ENCODE data around the gene TPST2.

GRCh38 chr22:26614322-26614721, 24.4 kb upstream of the TPST2 start:
- TF ChIP-seq CTCF (conservative IDR thresholded peaks at IDR 0.05; ENCODE audit: low read depth, low read length), result no peak
- TF ChIP-seq BHLHE40 (IDR thresholded peaks at IDR 0.05; ENCODE audit: low read depth, low read length), result no peak
- no peak for TF ChIP-seq RCOR1 (IDR thresholded peaks at IDR 0.05; ENCODE audit: insufficient replicate concordance, low read length)
- TF ChIP-seq POLR2A (IDR thresholded peaks at IDR 0.05; ENCODE audit: low read depth, low read length), result no peak
- no peak for TF ChIP-seq CEBPB (IDR thresholded peaks at IDR 0.05; ENCODE audit: low read depth, low read length)
- TF ChIP-seq MXI1 (IDR thresholded peaks at IDR 0.05; ENCODE audit: borderline replicate concordance, low read depth, low read length), result no peak
- no peak for TF ChIP-seq ELK1 (IDR thresholded peaks at IDR 0.05; ENCODE audit: borderline replicate concordance, low read depth, low read length)
- no peak for TF ChIP-seq MAZ (IDR thresholded peaks at IDR 0.05; ENCODE audit: borderline replicate concordance, low read depth, low read length)
- TF ChIP-seq RAD21 (IDR thresholded peaks at IDR 0.05; ENCODE audit: low read length), result no peak
- TF ChIP-seq MAFK (IDR thresholded peaks at IDR 0.05; ENCODE audit: low read depth, low read length), result no peak
- no peak for TF ChIP-seq CHD1 (IDR thresholded peaks at IDR 0.05; ENCODE audit: low read depth, low read length)
- TF ChIP-seq USF2 (IDR thresholded peaks at IDR 0.05; ENCODE audit: low read depth, low read length), result no peak
- TF ChIP-seq FOS (IDR thresholded peaks at IDR 0.05; ENCODE audit: low read depth, low read length), result no peak
